Stimulated activated CD8-positive, alpha-beta memory T cell treated with anti-CD3 and anti-CD28 coated beads, Interleukin-7, amount 100 ng/mL, for 4 hours (primary cell): Measurements from ENCODE around the gene C13orf42.

Experiments
- DNase-seq, 2 donors: peaks; one replicate each; pipeline ENCODE4 v3.0.0-alpha.2; 2020; ENCODE audit warnings: low read depth in 2 of 2

The C13orf42 gene

DNA sequence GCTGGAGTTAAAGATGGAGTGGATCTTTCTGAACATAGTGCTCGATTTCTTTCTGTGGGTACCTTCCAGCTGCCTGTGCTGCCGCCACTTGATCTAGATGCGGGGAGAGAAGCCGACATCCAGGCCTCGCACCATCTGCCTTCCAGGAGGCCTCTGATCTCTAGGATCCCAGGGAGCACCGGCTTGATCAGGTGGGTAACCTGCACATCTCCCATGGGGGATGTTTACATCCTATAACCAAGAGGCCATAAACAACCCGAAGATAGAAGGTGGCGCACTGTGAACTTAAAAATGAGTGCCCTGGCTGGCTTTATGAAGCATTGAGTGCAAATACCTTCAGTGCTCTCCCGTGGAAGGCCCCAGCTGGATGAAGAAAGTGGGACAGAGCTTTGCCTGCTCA lies at the start of gene C13orf42:
Gene C13orf42, minus strand, starts transcription at position 101 of the 400 bp plus-strand sequence. Its CDS starts 65 bp downstream, at position 36.
- no peak for DNase-seq

DNA sequence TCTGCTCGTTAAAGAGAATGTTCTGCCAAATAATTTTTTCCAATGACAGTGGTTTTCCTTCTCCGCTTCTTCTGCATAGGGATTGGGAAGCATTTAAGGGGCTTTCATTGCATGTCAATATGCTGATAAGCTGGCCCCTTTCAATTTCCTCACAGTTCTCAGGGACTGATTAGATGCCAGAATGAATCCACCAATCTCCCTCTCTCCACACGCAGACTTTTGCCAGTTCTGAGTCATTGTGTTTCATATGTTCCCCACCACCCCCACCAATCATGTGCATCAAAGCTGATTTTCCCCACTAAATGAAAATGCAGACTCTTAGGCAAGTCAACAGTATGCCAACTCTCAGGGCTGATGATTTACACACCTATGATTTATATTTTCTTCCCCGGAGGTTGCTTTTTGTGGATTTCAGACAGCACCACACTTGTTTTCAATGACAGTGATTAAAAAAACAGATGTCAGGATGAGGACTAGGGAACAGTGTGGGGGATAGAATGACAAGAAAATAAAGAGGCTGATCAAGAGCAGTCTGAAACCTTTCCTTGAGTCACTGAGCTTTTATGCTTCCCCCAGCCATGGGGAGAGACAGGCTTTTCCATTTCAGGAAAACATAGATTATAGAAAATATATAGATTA lies 47.9 kb upstream of the C13orf42 start:
- DNase-seq: no peak

DNA sequence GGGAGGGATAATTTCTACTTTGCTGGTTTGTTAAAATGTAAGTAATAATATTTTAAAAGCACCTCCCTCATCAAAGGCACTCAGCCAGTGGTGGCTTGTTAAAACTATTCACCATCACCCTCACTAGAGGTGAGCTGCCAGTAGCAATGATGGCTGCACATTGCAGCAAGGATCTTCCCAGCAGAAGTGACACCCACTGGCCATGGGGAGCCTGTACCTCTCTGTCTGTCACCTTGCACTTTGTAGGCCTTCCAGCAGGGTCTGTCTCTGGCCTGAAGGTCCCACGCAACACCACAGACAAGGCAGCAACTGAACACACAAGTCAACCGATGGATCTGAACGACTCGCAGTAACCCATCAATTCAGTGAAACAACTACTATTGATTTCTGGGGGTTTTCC lies 47.3 kb upstream of the C13orf42 start:
- DNase-seq: no peak

DNA sequence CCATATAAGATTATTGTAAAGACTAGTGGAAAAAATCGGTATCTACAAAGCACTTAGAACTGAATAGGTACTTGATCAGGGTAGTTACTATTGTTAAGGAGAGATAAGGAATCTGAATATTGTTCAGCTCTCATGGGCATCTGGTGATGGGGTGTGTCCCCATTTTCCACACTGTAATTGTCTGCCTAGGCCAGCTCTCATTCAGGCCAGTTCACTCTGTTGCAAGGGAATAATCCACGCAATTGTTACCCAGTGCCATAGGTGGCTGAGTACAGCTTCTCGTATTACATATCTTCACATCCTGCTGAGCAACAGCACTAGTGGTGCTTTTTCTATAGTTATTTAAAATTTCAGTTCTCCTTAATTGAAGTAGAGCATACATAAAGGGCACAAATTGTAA lies 45.6 kb upstream of the C13orf42 start:
- no peak for DNase-seq

DNA sequence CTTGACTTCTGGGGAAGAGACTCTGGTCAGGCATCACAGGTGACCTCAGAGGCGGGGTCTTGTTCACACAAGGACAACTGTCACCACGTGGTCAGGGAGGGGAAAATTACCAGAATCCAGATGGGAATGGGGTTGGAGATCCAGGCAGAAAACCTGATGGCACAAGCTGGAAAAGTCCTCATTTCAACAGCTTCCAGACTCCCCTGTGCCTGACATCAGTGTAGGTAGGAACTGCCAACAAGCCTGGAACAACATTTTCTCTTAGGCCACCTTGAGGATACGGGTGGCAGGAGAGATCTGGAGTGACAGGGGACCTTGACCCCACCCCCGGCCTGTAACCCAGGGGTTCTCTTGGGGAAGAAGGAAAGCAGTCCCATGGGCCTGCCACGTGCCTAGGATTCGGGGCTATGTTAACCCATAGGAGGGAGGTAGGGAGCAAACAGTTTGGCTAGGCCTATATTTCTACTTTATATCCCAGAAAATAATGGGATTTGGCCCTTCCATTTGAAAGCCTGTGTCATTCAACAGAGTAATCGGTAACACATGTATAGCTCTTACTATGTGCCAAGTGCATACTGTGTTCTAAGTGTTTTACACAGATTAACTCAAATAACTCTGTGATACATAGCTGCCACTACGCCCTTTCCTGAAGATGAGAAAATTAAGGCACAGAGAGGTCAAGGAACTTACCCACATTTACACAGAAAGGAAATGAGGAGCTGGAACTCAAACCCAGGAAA lies 44.9 kb upstream of the C13orf42 start:
- no peak for DNase-seq

DNA sequence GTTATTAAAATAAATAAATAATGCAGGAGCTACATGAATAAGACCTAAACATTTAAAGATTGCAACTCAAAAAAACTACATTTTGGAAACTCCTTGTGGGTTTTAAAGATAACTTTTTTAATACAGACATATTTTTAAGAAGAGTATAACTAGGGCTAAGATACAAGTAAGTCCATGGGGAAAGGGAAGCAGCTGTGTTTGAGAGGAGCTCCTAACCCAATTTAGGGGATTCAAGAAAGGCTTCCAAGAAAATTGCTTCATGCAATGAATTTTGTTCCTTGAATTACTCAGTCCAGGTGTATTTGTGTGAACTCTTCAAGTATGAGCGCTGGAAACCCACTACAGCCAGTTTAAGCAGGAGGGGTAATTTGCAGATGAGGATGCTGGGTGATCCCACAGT lies 44.1 kb upstream of the C13orf42 start:
- DNase-seq: no peak

DNA sequence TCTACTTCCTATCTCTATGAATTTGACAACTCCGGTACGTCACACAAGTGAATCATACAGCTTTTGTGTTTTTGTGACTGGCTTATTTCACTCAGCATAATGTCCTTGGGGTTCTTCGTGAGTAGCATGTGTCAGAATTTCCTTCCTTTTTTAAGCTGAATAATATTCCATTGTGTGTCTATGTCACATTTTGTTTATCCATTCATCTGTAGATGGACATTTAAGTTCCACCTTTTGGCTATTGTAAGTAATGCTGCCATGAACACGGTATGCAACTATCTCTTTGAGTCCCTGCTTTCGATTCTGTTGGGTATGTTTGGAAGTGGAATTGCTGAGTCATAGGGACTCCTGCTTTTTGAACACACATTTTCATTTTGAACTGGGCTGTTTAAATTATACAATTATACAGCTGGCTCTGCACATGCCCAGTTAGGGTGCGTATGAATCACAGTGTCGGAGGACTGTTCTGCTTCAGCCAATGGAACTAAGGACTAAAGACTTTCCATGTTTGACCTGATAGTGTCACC lies 43.0 kb upstream of the C13orf42 start:
- DNase-seq: no peak

DNA sequence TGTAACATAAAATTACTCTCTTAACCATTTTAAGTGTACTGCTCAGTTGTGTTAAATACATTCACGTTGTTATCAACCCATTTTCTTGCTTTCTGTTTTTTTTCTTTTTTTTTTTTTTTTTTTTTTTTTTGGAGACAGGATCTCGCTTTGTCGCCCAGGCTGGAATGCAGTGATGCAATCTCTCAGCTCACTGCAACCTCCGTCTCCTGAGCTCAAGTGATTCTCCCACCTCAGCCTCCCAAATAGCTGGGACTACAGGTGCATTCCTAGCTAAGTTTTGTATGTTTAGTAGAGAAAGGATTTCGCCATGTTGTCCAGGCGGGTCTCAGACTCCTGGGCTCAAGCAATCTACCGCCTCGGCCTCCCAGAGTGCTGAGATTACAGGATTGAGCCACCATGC lies 42.5 kb upstream of the C13orf42 start:
- no peak for DNase-seq

DNA sequence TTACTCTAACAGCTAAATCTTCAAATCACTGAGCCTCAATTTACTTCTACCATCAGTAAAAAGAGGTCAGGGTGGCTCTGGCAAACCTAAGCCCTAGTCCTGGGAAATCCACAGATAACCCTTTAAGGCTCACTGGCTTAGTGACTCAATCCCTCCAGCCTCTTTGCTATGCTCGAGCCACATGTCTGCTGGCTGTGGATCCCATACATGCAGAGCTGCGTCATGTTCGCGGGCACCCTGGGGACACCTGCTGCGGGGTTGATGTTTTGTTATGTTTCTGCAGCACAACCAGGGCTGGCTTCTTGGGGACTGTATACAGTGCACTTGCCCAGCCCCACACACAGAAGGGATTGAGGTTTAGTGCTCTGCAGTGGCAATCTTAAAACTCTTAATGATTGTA lies 41.6 kb upstream of the C13orf42 start:
- no peak for DNase-seq

DNA sequence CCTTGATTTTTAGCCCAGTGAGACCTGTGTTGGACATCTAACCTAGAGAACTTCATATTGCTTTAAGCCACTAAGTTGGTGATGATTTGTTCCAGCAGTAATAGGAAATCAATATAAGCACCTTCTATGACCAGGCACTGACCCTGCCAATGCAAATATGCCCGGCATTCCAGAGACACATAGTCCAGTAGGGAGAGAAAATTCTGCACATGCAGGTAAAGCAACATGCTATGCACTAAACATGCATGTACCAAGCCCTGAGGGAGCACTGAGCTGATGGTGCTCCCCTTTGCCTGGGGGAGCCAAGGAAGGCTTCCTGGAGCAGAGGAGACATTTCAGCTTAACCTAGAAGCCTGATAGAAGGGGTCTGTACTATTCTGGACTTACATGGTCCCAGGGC lies 40.4 kb upstream of the C13orf42 start:
- no peak for DNase-seq

DNA sequence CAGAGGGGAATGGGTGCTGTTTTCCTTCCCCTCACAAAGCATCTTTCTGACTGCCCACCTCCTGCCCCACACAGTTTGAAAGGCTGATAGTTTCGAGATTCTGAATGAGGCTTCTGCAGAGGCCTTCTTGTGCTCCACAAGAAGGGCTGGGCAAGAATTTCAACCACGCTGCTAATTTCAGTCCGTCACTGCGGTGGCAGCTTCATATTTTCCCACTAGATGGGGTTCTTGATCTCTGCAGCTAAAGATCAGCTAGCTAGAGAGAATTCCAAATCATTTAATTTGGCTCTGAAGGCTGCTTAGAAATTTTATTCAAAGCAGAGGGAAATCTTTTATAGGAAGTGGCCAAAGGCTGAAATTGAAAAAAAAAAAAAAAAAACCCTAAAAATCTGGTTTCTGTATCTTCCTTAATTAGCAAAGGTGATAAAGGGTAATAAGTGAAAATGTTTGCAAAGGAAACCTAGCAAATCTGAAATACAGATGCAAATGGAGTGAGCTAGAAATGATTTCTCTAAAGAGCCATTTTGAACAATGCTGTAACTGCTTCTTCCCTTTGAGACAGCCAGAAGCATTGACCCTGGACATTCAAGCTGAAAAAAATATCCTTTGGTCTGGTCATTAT lies 38.0 kb upstream of the C13orf42 start:
- DNase-seq: no peak

DNA sequence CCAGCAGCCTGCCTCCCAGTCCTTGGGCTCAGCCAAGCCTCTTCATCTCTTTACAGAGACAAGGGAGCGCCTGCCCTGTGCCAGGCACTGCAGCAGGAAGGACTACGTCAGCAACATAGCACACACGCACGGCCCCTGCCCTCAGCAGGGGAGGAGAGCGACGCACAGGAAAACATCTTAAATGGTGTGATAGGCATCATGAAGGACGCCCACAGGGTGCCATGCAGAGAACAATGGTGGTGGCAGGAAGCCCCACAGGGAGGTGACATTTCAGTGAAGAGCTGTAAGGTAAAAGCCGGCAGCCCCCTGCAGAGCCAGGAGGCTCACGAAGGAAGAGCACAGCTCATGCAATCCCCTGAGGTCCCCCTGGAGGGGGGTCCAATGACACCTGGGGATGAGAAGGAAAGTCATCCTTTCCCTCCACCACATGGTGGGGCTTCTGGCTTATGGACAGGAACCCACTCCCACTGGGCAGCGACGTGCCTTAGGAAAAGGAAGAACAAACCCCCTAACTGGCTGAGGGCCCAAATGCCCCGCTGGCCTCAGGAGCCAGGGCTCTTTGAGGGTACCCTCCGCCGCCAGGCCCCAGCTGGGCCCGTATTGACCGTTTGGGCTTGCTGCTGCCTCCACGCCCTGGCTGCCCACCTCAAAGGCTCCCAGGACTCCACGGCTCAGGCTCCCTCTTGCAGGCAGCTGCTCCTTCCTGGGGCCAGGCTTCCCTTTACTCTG lies 37.3 kb upstream of the C13orf42 start:
- DNase-seq: no peak

DNA sequence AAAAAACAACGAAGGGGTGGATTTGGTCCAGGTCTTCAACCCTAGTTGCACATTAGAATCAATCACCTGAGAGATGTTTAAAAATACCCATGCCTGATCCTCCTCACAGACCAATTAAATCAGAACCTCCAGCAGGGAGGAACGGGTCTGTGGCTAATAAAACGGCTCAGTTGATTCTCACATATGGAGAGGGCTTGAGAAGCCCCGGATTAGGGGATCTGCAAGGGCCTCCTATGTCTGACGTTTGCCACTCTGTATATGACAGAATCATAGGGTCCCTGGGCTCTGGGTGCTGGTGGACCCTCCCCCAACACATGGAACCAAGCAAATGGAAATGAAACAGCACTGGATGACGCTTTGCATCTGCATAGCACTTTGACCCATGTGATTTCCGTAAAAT lies 36.7 kb upstream of the C13orf42 start:
- DNase-seq: no peak

DNA sequence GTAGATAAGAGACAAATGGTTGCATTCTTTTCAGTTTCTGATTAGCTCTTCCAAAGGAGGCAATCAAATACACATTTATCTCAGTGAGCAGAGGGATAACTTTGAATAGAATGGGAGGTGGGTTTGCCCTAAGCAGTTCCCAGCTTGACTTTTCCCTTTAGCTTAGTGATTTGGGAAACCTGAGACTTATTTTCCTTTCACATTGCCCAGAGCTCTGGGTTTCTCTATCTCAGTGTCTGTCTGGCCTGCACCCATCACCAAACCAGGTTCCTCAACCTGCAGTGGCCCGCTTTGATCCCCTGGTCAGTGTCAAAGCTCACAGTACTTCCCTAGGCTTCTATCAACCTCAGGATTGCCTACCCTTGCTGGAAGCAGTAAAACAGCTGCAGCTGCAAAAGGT lies 35.6 kb upstream of the C13orf42 start:
- no peak for DNase-seq

DNA sequence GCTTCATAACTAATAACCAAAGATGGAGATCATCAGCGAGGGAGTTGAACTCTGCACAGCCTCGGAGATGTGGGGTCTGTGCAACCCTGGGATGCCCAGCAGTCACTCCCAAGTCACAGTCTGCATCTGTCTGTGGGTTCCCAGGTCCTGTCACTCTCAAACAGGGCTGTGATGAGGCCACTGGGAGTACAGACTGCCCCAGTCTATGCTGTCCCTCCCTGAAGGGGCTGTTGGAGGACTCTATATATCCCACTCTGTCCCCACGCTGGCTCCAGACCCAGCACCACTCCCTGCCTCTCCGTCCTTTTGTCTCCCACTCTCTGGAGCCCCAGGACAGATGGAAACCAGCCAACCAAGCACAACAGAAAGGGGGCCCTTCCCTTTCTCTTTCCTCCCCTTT lies 26.2 kb upstream of the C13orf42 start:
- no peak for DNase-seq

DNA sequence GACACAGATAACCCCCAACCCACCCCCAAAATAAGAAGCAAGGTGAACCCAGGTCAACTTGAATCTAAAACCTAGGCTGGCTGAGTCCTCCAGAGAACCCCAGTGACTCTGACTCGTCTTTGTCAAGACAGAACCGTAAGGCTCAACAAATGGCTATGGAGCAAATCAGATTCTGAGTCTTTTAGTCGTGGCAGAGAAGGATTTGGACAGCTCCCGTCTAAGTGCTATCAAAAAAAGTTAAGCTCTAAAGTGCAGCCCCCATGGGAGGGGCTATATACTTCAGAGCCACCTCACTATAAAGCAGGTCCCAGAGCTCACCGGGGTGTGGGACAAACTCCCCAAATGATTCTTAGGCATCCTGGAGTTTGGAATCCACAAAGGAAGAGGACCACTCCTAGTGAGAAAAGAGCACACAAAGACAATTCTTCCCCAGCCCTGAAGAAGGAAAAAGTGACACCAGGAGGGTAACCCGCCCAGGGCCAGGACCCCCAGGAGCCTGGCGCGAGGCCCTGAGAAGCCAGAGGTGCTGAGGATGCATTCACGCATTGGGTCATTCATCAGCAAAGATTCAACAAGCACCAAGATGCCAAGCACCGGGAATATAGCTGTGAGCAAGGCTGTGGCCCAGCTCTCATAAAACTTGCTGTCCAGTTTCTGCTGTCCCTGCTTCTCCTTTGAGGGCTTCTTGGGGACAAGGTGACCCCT lies 25.4 kb upstream of the C13orf42 start:
- DNase-seq: no peak

DNA sequence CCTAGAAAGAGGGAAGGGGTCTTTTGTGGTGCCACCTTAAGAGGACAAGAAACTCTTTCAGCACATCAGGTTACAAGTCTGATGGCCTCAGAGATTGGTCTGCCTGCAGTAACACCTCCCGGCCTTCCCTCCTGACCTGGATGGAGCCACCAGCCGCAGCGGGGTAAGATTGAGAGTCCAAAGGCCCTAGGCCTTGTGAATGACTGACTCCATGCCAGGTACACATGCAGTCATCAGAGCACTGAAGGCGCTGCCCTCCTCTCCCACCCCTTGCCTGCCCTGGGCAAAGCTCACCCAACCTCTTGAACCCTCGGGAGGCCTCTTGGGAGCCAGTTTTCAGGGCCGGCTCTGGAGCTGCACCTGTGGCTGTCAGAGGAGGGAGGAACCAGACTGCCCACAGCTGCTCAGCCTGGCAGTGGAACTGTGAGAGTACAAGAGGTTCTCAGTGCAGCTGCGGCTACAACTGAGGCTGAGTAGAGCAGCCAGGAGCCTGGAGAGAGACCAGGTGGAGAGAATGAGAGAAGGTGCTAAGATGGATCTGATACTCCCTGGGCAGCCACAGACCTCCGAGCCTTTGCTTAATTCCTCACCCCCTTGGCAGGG lies 23.8 kb upstream of the C13orf42 start:
- no peak for DNase-seq

DNA sequence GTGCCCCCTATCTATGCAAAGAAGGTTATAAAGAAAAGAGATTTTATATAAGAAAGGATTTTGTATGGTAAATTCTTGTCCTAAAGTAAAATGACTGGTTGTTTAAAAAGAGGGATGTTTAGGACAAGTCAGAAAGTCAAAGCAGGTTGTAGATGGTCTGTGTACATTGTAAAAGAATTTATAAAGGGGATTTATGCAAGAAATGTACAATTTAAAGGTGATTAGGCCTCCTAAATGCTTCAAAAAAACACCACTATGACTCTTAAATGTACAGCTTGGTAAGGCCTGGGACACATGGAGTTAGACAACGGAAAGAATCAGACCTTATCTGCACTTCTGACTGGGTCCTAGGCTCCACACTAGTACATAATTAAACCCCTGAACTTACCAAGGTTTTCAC lies 19.3 kb upstream of the C13orf42 start:
- no peak for DNase-seq

DNA sequence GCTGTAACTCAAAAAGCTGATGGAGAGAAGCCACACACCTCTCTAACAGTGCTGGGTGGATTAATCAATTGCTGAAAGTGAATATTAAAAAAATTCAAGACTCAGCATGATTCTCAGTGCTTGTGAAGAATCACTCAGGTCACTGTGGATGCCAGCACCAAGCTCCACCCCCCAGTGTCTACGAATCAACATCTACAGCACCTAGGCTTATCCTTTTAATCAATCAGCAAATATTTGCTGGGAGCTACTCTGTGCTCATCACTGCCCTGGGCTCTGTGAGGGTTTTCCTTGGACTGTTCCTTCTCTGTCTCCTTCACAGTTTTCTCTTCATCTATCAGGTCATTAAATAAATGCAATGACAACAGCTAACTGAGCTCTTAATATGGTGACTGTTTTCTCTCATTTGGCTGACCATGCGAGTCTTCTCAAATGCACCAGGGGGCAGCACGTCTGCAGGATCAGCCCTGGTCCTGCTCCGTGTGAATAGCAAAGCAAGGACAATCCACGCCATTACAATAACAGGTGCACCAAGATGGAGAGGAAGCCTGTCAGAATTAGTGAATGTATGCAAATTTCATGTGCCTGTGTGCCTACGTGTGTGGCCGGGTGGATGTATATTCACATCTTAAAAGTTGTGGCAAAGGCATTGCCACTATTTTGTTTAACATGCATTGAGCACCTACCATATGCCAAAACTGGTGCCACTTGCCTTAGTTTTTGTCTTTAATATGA lies 14.6 kb upstream of the C13orf42 start:
- no peak for DNase-seq

DNA sequence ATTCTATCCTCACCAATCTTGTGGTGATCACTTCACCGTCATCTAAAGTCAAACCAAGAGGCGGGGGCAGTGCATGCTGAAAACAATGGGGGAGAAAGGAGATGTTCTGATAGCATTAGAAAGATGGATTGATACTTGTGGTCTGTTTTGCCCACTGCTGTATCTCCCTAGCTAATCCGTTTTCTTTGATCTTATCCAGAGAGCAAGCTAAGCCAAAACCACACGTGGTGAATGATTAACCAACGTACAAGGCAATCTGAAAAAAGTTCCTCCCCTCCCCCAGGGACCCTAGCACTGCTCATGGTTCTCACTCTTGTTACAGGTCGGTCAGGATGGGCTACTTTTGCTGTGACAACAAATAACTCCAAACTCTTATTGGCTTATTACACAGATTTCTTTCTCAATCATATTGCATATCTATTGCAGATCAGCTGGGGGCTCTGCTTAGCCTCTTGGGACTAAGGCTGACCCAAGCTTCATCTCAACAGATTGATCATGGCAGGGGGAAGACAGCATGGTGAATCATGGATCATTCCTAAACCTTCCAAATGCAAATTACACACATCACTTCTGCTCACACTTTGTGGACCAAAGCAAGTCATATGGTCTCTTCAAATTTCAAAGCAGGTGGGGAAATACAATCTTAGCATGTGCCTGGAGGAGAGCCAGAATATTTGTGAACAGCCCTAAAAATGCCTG lies 11.9 kb upstream of the C13orf42 start:
- DNase-seq: no peak
